SIG-M5 treated with dmso at 0.1 percent for 504 hours (cell line): Measurements from ENCODE around the gene SDK1.
"Not testable (repeated sequence)": the region's sequence is repeated elsewhere in the genome, so short reads cannot be mapped to it uniquely, and the experiment has no call there.

Source experiments
- DNase-seq: peaks from one replicate; lab custom pipeline; 2025; ENCODE audit not compliant: unreplicated experiment; lab: John Stamatoyannopoulos, UW

The SDK1 gene

GRCh38 chr7:4257146-4258111 lies 956.4 kb downstream of the SDK1 start:
- DNase-seq = no peak

DNA sequence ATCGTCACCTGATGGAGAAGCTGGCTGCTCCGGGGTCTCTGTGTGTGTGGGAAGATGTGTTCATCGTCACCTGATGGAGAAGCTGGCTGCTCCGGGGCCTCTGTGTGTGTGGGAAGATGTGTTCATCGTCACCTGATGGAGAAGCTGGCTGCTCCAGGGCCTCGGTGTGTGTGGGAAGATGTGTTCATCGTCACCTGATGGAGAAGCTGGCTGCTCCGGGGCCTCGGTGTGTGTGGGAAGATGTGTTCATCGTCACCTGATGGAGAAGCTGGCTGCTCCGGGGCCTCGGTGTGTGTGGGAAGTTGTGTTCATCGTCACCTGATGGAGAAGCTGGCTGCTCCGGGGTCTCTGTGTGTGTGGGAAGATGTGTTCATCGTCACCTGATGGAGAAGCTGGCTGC lies 959.1 kb downstream of the SDK1 start:
- not testable (repeated sequence) for DNase-seq

GRCh38 chr7:4260867-4261600 lies 960.0 kb downstream of the SDK1 start:
- no peak for DNase-seq

DNA sequence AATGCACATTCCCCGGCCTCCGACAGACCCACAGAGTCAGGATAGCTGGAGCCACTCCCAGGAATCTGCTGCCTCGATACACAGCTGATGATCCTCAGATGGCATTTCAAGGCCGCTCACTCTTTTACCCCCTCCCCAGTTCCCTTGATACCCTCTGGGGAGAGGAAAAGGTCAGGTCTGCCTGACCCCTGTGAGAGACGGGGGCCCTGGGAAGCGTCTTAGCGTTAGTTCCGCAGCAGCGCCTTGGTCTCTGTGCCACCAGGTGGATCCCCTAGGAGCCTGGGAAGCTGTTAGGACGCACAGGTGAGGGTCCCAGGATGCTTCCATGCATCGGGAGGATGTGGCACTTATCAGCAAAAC lies 960.5 kb downstream of the SDK1 start:
- no peak for DNase-seq

- not testable (repeated sequence) for DNase-seq
Observed at GRCh38 chr7:4264206-4264605, 963.2 kb downstream of the SDK1 start.

DNA sequence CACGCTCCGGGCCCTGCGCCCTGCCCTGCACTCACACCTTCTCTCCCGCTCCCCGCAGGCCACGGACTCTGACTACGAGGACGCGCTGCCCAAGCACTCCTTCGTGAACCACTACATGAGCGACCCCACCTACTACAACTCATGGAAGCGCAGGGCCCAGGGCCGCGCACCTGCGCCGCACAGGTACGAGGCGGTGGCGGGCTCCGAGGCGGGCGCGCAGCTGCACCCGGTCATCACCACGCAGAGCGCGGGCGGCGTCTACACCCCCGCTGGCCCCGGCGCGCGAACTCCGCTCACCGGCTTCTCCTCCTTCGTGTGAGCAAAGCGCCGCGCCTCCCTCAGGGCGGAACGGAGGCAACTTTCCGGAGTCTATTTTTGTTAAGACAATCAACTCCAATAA lies 964.0 kb downstream of the SDK1 start:
- no peak for DNase-seq

DNA sequence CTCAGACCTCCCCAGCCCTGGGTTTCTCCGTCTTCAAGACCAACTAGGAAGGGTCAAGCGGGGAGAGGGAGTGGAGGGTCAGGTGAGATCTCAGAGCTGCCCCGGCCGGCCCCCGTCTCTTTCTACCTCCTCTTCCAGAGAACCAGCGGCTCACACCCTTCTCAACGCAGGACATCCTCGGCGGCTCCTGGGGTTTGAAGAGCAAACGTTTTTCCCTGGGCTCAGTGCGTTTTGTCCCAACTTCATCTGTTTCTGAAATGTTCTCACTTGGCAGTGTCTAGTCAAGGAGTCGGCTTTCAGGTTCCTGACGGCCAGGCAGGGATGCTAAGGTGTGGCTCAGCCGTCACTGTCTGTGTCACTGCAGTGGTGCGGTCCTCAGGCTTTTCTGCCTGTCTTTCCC lies 964.6 kb downstream of the SDK1 start:
- no peak for DNase-seq

GRCh38 chr7:4266270-4267040 lies 965.4 kb downstream of the SDK1 start:
- DNase-seq = no peak

DNA sequence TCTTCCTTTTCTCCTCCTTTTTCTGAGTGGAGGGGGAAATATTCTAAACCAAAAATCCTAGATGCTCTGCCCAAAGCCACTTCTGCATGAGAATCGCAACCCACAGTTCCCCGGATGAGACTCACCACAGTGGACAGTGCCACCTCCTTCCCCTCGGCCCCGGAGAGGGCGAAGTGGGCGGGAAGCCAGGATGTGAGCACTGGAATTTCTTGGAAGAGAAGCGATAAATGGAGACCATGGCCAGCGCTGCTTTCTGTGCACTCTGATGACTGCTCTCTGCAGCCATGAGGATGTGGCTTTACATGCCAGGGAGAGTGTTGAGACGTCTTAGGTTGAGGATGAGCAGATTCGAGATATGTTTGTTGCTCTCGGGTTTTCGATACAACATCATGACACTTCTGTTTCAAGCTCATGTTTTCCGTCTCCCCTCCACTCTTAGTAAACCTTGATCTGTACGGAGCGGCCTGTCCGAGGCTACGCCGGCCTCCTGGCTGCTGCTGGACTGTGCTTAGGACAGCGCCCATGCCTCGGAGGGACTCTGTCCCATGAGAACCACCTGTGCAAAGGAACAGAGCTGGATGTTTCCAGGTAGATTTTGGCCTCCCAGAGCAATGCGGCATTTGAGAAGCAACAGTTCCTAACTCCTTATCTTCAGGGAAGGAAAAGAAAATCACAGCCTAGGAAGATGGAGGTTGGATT lies 966.4 kb downstream of the SDK1 start:
- DNase-seq = no peak

DNA sequence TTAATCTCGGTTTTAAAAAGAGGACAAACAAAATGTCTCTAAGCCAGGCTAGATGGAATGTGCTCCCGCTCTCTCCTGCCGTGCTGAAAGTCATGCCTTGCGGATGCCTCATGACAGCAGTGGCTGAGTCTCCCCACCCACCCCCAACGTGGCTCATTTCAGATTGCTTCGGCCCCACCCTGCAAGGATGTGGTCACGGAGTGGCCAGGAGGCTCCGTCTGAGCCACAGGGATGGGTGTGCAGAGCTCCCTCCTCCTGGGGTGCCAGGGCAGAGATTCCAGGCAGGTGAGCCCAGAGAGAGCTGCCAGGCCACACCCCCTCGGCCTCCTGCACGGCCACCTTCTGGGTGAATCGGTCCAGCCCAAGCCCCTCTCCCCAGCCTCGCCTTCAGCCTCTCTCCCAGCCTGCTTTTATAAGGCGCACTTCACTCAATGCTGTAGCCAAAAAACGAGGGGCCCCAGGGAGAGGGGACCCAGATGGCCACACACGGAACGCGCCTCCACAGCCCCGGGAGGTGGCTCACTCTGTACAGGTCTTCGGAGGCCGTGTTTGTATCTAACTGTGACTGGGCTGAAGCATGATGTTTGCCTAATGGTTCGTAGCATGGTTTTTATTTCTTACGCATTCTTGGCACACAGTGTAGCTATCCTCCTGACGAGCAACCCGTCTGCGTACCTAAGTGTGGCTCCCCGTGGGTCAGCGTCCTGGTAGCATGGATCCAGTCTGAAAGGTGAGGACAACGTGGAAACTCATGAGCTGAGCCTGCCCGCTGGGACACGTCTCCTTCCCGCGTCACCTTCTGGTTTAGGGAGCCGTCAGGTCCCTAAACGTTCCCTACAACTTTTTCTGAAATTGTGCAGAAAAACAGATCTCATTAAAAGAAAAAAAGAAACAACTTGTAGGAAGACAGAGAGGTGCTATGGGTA lies 967.3 kb downstream of the SDK1 start:
- no peak for DNase-seq

DNA sequence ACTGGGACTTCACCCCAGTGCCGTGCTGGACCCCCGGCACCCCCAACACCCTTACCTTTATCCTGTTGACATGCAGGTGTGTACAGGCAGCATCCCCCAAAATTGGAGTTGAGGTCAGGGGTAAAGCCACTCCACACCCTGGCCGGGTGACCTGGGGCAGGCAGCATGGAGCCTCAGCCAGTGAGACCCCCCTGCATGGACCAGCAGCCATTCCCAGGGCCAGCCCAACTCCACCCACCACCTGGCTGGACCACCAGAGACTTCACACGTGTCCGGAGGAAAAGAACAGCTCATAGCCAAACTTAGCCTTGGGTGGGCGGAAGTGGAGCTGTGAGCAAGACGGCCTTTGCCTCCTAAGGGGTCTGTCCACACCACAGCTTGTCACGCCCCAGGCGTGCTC lies 968.0 kb downstream of the SDK1 start:
- no peak for DNase-seq

DNA sequence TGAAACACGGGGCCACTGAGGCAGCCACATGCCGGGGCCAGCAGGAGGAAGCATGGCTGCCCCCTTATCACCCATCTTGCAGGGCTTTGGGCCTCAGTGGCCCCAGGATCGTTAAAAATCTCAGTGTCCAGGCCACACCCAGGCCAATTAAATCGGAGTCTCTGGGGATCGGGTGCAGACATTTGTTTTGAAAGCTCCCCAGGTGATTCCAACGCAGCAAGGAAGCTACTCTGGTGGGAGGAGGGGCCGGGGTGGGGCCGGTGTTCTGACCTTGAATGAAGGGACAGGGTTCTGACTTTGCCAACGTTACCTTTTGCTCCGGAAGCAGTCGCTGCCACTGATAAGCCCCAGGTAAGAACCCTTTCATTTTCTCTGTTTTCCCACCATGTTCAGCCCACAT lies 968.7 kb downstream of the SDK1 start:
- no peak for DNase-seq

DNA sequence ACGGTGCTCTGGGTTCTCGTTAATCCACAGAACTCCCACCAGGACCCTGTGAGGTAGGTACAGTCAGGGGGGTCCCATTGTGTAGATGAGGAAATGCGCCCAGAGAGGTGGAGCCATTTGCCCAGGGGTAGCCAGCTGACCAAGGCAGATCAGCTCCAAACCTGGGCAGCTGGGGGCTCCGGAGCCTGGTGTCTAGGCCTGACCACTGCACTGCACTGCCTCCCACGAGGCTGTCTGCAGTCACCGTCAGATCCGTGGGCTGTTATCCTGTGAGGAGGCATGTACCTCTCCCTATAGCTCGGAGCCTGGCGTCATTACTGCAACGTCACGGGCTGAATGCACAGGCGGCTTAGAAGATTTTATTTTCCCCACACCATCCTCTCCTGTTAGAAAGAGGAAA lies 969.2 kb downstream of the SDK1 start:
- no peak for DNase-seq

- DNase-seq = no peak
Observed at GRCh38 chr7:4270941-4271715, 970.1 kb downstream of the SDK1 start.

GRCh38 chr7:4271716-4272015 lies 970.6 kb downstream of the SDK1 start:
- DNase-seq = no peak

DNA sequence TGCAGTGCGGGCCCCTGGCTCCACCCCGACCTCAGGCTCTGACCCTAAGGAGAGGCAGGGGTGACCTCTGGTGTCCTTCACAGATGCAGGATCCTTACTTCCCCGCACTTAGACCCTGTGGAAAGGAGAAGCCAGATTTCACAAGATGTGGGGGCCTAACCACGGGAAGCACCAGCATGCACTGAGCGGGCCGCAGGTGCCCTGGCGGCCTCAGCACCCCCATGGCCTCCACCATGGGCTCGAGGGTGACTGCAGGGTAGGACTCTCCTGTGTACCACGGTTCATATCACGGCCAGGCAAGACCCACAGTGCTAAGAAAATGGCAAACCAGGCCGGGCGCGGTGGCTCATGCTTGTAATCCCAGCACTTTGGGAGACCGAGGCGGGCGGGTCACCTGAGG lies 971.1 kb downstream of the SDK1 start:
- DNase-seq = no peak

DNA sequence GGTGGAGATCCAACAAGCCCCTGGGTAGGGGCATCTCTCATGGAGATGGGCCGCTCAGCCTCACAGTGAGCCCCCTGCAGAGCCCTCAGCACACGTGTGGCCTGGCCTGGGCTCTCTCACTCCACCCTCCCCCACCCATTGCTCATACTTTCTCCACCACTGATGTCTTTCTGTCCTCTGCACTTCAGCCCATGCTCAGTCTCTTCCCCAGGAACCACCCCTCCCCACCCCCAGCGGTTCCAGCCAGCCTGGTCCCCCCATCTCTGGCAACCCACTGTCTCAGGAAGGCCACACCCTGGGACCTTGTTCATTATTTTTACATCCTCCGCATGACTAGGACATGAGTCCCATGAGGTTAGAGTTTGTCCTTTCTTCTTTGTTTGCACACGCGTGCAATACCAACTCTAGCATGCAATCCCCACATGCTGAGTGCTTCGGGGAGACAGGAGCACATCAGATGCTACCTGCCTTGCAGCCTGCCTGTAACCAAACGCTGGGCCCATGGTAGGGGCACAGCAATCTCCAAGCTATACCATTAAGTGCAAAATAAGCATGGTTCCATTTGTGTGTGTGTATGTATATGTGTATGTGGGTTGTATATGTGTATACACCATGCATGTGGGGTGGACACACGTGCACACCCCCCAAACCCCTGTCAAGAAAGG lies 972.6 kb downstream of the SDK1 start:
- no peak for DNase-seq

DNA sequence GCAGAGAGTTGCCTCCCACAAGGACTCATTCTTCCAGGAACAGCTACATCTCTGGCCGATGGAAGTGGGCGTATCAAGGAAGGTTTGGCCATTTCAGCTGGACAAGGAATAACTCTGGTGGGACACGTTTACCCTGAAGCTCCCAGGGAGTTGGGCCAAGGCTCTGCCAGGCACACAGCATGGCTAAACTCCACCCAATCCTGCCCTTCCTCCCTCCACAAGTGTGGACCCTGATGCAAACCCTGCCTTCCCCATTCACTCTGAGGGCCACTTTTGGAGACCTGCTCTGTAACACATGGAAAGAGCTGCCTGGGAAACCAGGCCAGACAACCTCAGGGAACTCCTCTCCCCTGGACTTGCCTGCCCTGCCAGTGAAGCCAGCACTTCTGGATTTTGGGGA lies 973.2 kb downstream of the SDK1 start:
- DNase-seq = no peak

DNA sequence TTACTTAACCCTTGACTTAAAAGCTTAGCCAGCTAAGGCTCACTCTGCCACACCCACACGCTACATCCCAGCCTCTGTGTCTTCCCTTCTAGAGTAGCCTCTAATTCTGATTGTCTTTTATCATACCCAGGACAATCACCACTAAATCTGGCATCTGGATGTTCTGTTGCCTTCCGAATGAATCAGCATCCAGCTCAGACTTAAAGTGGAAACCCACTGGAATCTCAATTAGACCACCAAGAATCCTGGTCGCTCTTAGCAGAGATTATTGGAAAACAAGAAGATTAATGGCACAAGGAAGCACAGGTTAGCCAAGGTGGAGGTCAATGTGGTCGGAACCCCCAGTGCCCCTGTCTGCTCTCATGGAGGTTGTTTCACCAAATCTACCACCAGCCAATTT lies 976.9 kb downstream of the SDK1 start:
- no peak for DNase-seq
